Midbrain (tissue), 1 donor: ENCODE results near the gene TBC1D1.

ENCODE experiments used
- DNase-seq: peaks from one replicate; lab custom pipeline; 2025; lab: John Stamatoyannopoulos, UW

The TBC1D1 gene

GRCh38 chr4:37991623-37992410, 100.9 kb downstream of the TBC1D1 start:
- no peak for DNase-seq

GRCh38 chr4:37993806-37994205, 102.9 kb downstream of the TBC1D1 start:
- no peak for DNase-seq

GRCh38 chr4:37994569-37994968, 103.7 kb downstream of the TBC1D1 start:
- DNase-seq = no peak

- DNase-seq = no peak
Measured at GRCh38 chr4:37995299-37995821, 104.5 kb downstream of the TBC1D1 start.

- no peak for DNase-seq
Measured at GRCh38 chr4:37995981-37996775, 105.3 kb downstream of the TBC1D1 start.

GRCh38 chr4:37998226-37998625, 107.3 kb downstream of the TBC1D1 start:
- no peak for DNase-seq

- DNase-seq = no peak
Measured at GRCh38 chr4:37999000-37999716, 108.3 kb downstream of the TBC1D1 start.

- no peak for DNase-seq
Measured at GRCh38 chr4:37999965-38000364, 109.1 kb downstream of the TBC1D1 start.

GRCh38 chr4:38001927-38002326, 111.0 kb downstream of the TBC1D1 start:
- DNase-seq = no peak

- DNase-seq = no peak
Measured at GRCh38 chr4:38002451-38003071, 111.7 kb downstream of the TBC1D1 start.

GRCh38 chr4:38003102-38003501, 112.2 kb downstream of the TBC1D1 start:
- DNase-seq = no peak

GRCh38 chr4:38003628-38004027, 112.7 kb downstream of the TBC1D1 start:
- DNase-seq = no peak

GRCh38 chr4:38004062-38004461, 113.2 kb downstream of the TBC1D1 start:
- no peak for DNase-seq

- DNase-seq = no peak
Measured at GRCh38 chr4:38004887-38005286, 114.0 kb downstream of the TBC1D1 start.

- no peak for DNase-seq
Measured at GRCh38 chr4:38005637-38006036, 114.8 kb downstream of the TBC1D1 start.

- DNase-seq = no peak
Measured at GRCh38 chr4:38007645-38008044, 116.8 kb downstream of the TBC1D1 start.

- no peak for DNase-seq
Measured at GRCh38 chr4:38008571-38009021, 117.7 kb downstream of the TBC1D1 start.

GRCh38 chr4:38009421-38009820, 118.5 kb downstream of the TBC1D1 start:
- no peak for DNase-seq

GRCh38 chr4:38009949-38010348, 119.1 kb downstream of the TBC1D1 start:
- no peak for DNase-seq

GRCh38 chr4:38011511-38012162, 120.8 kb downstream of the TBC1D1 start:
- DNase-seq = no peak
